ENCODE data around the gene GULP1.

Gene GULP1

GRCh38 chr2:188631037-188631809 lies 339.5 kb downstream of the GULP1 start:
- no peak for TF ChIP-seq CTCF (IDR thresholded peaks at IDR 0.05; ENCODE audit: low read depth, low read length, missing control alignments)
- in situ Hi-C loops (cut with HindIII; ENCODE audit: low sequenced_read_pairs): no loop called here
- H3K4me3 ChIP-seq (ENCODE audit: low read depth, low read length): no peak overlapping the region
- DNase-seq (ENCODE audit: low read depth): no peak

- no peak for TF ChIP-seq CTCF (IDR thresholded peaks at IDR 0.05; ENCODE audit: low read depth, low read length, missing control alignments)
- H3K4me3 ChIP-seq (ENCODE audit: low read depth, low read length): no peak overlapping the region
- DNase-seq (ENCODE audit: low read depth): no peak
- in situ Hi-C loops (cut with HindIII; ENCODE audit: low sequenced_read_pairs): no loop called here
Measured at GRCh38 chr2:188634656-188635055, 343.0 kb downstream of the GULP1 start.

Measured in astrocyte of the cerebellum (primary cell).